NCI-H1417 (cell line): Measurements from ENCODE around the gene DPYSL3.
A peak's percentile ranks its signal among the peaks of the same experiment; 100 is the strongest.

Source experiments
- DNase-seq, 3 experiments: peaks; one replicate each; lab custom pipeline; 2025; lab: John Stamatoyannopoulos, UW

DPYSL3 gene

DNA sequence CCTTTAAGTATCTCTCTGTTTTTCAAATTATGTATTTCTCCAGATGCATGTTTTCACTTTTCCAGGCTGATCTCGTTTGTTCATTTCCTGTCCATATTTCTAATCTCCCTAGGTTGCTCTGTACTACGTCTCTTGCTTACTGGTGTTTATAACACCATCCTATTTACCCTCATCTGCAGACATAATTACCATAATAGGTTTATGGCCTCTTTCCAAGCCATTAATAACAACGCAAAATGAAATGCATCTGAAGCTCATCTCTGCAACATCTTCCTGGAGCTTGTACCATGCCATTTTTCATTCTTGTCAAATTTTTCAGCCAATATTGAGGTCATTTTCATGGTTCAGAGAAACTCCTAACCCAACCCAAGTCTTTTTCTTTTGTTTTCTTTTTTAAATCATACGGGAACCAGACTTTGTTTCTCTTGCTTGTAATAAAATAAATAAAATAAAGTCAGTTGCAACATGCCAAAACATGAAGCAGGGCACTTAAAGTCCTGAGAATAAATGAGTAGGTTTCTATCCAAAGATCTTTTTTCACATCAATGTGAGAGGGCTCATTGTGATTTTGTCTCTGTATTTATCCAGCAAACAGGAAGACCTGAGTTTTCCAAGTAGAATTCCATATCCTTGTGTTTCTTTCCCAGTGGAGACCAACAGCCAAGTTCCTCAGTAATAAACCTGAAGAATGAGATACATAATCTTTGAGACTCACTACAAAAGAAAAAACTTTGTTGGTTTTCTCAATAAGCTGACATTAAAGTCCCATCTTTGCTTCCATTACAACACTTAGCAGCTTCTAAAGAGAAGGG is 37.0 kb downstream of the DPYSL3 start:
- peak in 2 of 3 experiments; percentile 12 to 79 for DNase-seq

GRCh38 chr5:147467973-147468508 is 41.8 kb downstream of the DPYSL3 start:
- no peak for DNase-seq

DNA sequence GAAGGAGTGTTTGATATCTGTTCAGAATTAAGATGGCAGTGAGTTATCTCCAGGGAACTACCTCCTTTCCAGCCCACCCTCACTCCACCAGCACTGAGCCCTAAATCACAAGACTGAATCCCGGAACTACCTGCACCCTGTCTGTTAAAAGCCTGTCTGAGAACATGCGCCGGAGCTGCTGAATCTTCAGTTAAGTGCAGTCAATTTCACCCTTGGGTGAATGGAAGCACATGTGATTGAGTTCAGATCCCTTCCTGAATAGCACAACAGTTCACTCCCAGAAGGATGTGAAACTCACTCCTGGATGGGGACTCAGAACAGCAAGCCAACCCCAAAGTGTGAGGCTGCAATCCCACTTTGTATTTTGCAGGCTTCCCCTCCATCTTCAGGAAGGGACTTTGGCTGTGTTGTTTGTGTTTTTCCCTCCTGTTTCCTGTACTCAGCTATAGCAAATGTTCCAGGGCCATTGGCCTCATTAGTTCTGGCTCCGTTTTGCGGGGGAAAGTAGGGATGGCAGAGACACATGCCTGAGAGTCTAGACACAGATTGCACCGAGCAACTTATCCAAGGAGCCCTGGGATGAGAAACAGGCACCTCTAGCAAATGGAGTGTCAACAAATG is 43.4 kb downstream of the DPYSL3 start:
- DNase-seq, result no peak

GRCh38 chr5:147465747-147466146 is 44.1 kb downstream of the DPYSL3 start:
- no peak for DNase-seq

GRCh38 chr5:147464211-147464610 is 45.7 kb downstream of the DPYSL3 start:
- peak; percentile 13 to 48 (median 42) for DNase-seq

DNA sequence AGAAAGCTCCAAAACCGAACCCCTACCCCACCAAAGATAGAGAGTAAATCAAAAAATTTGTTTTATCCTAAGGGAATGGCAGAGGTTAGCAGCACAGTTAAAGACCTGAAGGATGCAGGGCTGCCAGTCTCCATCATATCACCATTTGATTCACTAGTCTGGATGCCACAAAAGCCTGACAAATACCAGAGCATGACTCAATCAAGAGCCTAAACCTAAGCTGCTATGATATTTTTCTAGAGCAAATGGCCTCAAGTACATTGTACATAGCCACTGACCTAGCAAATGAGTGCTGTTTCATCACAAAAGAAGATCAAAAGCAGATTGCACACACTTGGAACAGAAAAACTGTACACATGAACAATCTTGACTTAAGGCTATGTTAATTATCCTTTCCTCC is 48.0 kb downstream of the DPYSL3 start:
- DNase-seq, result no peak

DNA sequence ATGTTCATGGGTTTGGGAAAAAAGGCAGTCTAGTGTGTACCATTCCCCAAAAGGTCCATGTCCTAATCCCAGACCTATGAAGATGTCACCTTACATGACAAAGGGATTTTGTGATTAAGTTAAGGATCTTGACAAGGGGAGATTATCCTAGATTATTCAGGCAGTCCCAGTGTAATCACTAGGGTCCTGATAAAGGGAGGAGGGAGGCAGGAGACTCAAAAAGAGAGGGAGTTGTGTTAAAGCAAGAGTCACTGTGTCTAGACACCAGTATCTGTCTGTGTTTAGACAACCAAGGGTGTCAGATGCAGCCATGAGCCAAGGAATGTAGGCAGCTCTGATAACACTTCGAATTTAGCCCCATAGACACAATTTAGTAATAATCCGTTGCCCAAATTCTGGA is 49.5 kb downstream of the DPYSL3 start:
- no peak for DNase-seq

- no peak for DNase-seq
Measured at GRCh38 chr5:147458581-147458980, 51.3 kb downstream of the DPYSL3 start.

DNA sequence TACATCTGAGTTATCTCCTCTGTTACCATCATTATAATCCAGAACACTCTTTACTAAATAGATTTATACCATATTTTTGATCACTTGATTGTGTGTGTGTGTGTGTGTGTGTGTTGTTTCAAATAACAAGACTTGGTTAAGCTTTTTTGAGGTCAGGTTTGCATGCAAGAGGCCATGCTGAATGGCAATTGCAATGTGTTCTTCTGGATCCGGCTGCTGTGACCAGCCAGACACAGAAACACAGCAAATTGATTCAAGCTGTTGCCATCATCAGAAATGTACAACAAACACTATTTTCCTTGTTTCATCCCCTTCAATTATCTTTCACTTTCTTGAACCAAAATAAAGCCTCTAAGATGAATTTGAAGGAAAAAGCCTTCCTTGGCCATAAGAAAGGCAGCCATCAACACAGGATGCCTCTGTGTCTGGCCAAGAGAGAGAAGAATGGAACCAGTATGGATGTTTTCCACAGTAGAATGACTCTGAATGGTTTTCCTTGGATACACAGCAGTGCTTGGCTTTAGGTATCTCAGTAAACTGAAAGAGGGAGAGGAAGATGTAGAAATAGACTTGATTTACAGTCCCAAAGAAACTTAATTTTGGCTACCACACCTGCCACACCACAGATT is 53.9 kb downstream of the DPYSL3 start:
- DNase-seq, result peak in 1 of 3 experiments; percentile 8

DNA sequence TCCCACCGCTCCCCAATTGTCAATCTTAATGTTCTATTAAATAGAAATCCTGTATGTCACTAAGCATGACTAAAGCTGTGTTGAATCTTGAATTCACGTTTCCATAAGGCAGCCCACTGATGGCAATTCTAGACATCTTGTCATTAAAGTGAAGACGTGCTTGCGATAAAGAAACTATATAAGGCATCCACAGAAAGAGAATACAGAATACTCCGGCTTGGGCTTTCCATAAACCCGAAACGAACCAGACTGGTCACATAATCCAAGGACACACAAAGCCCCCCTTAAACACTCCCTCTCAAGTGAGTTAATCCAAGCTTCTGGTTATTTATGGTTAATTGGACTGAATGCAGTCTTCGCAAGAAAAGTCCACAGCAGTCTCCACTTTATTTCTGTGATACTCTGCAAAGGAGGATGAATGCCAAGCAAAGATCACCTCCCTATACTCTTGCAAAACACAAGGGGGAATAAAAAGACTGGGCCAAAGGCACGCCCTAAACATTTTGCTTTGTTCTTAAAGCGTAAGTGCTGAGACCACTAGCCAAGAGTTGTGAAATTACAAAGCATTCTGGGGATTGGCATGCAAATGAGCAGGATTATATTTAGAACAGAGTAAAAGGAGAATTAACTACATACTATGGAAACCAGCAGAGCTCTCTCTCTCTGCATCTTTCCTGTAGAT is 54.7 kb downstream of the DPYSL3 start:
- DNase-seq, result peak in 2 of 3 experiments; percentile 37 to 44

DNA sequence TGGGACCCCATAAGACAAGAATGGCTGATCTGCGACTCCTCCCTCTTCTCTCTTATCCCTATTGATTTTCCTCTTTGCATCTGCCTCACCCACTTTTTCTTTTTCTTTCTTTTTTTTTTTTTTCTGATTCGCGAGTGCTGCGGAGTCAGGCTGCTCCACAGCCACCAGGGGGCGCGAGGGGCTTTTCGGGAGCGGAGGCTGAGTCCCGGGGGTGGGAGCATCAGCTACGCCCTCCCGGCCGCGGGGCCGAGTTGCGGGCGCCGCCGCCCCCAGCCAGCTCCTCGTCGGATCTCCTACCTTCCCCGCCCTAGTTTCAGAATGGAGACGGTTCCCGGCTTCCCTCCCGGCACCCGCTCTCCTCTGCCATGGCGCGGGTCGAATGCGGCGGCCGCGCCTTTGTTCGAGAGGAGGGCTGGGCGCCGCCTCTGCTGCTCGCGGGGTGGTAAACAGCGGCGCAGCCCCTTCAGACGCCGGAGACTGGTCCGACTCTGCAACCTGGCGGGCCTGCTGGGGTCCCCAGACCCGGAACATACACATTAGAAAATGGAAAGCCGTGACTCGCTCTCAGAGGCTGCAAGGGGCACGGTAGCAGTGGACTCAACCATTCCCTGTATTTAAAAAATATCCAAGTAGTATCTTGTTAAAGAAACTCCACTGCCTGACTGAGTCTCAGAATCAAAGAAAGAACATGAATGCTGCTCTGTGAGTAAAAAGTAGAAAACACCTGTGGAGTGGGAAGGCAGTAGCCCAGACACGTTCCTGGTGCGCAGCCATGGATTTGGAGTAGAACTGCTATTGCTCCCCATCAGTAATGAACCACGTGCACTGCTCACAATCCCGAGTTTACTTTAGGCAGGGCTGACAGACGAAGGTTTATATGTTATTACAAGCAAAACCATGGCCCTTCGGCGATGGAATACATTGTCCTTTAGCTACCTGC is 55.7 kb downstream of the DPYSL3 start:
- peak; percentile 91 to 96 (median 92) for DNase-seq

GRCh38 chr5:147452165-147452811 is 57.6 kb downstream of the DPYSL3 start:
- peak; percentile 38 to 81 (median 55) for DNase-seq

- DNase-seq, result no peak
Measured at GRCh38 chr5:147451193-147451592, 58.7 kb downstream of the DPYSL3 start.

- DNase-seq, result no peak
Measured at GRCh38 chr5:147450606-147451005, 59.3 kb downstream of the DPYSL3 start.

GRCh38 chr5:147448766-147449165 is 61.1 kb downstream of the DPYSL3 start:
- DNase-seq, result no peak

DNA sequence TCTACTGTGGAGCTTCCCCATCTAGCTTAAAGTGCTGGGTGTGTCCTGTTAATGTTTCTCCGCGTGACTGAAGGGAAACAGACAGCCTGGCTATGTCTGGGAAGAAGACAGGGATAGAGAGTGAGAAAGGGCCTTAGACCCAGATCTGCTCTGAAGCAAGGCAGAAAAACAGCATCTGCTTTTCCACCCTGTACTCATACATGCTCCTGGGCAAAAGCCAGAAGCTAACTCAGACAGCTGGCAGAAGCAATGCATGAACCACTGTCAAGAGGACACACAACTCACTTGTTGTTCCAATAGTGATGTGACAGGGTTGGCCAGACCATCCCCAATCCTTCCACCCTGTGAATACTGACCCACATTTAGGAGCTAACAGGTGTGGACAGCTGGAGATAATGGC is 63.3 kb downstream of the DPYSL3 start:
- DNase-seq, result peak in 1 of 3 experiments; percentile 18

DNA sequence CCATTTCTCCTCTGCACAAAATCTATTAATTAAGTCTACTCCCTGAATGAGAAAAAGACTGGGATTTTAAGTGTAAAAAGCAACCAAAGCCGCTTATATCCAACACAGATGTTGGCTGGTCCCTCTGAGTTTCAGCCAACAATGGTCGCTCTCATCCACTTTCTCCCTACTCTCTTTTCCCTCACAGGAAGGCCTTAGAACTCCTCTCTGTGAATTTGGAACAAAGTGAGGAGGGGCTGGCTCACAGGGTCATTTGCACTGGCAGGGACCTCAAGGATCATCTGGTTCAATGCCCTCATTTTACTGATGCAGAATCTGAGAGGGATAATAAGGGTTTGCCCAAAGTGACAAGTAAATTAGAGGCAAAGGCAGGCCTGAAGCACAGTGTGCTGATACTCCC is 64.0 kb downstream of the DPYSL3 start:
- no peak for DNase-seq

GRCh38 chr5:147445090-147445489 is 64.8 kb downstream of the DPYSL3 start:
- no peak for DNase-seq

DNA sequence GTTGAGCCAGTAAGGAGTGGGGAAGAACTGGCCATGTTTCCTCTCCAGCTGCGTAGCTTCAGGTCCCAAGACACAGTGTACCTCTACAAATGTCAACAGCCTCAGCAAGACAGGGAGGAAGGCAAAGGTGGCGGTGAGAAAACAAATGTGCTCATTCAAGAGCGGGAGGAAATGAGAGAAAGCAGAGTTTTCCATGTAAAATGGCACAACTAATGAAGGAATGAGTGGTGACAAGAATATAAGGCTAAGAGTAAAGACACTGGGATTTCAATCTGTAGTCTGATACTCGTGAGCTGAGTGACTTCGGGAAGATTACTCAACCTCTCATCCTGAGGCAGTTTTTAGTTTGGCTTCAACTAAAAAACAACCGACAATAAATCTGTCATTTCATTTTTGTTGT is 67.6 kb downstream of the DPYSL3 start:
- DNase-seq, result no peak

GRCh38 chr5:147441191-147441695 is 68.6 kb downstream of the DPYSL3 start:
- DNase-seq, result no peak
